ENCODE data around the gene LGALS4. TPM values are rescaled to one million over a fixed set of nuclear protein-coding genes. Genes with fewer than 3 reads are reported as not detected.
"Not testable (repeated sequence)": the region's sequence is repeated elsewhere in the genome, so short reads cannot be mapped to it uniquely, and the experiment has no call there.

Gene LGALS4
- polyA plus RNA-seq, 1 experiment = 0.07 TPM

- peak overlapping the region; percentile 77 for H3K4me3 ChIP-seq (ENCODE audit: low read depth, low read length)
- CTCF ChIA-PET = interaction anchor here (1.1 kb wide), 1 partner anchor 61 kb away, joined by 5 read pairs; no protein-coding TSS in a partner anchor
- POLR2A ChIA-PET = interaction anchor here (0.7 to 1.9 kb wide), 11 partner anchors 10 to 183 kb away, joined by 3 to 14 read pairs (median 3); partner anchors contain the start of gene ACTN4
- DNase-seq (ENCODE audit: low read depth, low spot score) = peak; percentile 82
- H3K9me3 ChIP-seq (ENCODE audit: control insufficient read depth, insufficient read depth, low read length) = no peaks in the 10 kb centered on the region
- no peaks in the 10 kb centered on the region for H3K27me3 ChIP-seq (ENCODE audit: control insufficient read depth, insufficient read depth, low read length)
- TF ChIP-seq CTCF (IDR thresholded peaks at IDR 0.05; ENCODE audit: low read depth, low read length) = no peak
- peak overlapping the region; percentile 99 for H3K27ac ChIP-seq (ENCODE audit: low read depth, low read length)
Observed at GRCh38 chr19:38831142-38831605, 18.4 kb upstream of the LGALS4 start.

DNA sequence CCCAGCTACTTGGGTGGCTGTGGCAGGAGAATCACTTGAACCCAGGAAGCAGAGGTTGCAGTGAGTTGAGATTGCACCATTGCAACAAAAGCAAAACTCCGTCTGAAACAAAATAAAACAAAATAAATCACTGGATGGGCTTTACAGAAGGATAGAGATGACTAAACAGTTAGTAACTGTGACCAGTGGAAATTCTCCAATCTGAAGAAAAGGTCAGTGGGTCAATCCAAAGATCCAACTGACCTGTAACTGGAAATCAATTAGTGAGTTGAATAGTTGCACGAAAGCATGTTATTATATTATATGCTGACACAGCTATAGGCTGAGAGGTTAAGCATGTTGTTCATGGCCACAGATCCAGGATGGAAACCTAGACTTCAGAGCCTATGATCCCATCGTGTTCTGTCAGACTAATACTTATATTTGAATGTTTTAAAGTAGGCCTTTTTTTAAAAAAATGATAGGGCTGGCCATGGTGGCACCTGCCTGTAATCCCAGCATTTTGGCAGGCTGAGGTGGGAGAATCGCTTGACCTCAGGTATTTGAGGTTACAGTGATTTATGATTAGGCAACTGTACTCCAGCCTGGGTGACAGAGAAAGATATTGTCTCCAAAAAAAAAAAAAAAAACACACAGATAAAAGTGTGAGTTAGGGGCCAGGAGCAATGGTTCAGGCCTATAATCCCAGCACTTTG lies 17.4 kb upstream of the LGALS4 start:
- POLR2A ChIA-PET = interaction anchor here (0.6 to 1.9 kb wide), 3 partner anchors 19 to 554 kb away, joined by 3 to 14 read pairs (median 4); no protein-coding TSS in a partner anchor
- Histone ChIP-seq H3K4me3 (ENCODE audit: low read depth, low read length) (no peak overlapping the region), H3K27ac (ENCODE audit: low read depth, low read length) (peak overlapping the region; percentile 70), H3K27me3 (ENCODE audit: control insufficient read depth, insufficient read depth, low read length) (no peaks in the 10 kb centered on the region), H3K9me3 (ENCODE audit: control insufficient read depth, insufficient read depth, low read length) (no peaks in the 10 kb centered on the region)
- no peak for TF ChIP-seq CTCF (IDR thresholded peaks at IDR 0.05; ENCODE audit: low read depth, low read length)
- DNase-seq (ENCODE audit: low read depth, low spot score) = no peak
- CTCF ChIA-PET = no interaction called here

DNA sequence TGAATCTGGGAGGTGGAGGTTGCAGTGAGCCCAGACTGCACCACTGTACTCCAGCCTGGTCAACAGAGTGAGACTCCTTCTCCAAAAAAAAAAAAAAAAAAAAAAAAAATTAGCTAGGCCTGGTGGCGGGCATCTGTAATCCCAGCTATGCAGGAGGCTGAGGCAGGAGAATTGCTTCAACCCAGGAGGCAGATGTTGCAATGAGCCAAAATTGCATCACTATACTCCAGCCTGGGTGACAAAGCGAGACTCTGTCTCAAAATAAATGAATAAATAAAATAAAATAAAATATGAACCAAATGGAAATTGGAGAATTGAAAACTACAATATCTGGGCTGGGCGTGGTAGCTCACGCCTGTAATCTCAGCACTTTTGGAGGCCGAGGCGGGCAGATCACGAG lies 16.5 kb upstream of the LGALS4 start:
- DNase-seq (ENCODE audit: low read depth, low spot score); H3K9me3 ChIP-seq (ENCODE audit: control insufficient read depth, insufficient read depth, low read length); H3K4me3 ChIP-seq (ENCODE audit: low read depth, low read length); CTCF ChIA-PET; H3K27me3 ChIP-seq (ENCODE audit: control insufficient read depth, insufficient read depth, low read length): not testable (repeated sequence)
- POLR2A ChIA-PET = interaction anchor here (0.6 to 1.0 kb wide), 5 partner anchors 12 to 555 kb away, joined by 3 to 4 read pairs (median 4); partner anchors contain the start of gene NFKBIB
- peak overlapping the region; percentile 70 for H3K27ac ChIP-seq (ENCODE audit: low read depth, low read length)

DNA sequence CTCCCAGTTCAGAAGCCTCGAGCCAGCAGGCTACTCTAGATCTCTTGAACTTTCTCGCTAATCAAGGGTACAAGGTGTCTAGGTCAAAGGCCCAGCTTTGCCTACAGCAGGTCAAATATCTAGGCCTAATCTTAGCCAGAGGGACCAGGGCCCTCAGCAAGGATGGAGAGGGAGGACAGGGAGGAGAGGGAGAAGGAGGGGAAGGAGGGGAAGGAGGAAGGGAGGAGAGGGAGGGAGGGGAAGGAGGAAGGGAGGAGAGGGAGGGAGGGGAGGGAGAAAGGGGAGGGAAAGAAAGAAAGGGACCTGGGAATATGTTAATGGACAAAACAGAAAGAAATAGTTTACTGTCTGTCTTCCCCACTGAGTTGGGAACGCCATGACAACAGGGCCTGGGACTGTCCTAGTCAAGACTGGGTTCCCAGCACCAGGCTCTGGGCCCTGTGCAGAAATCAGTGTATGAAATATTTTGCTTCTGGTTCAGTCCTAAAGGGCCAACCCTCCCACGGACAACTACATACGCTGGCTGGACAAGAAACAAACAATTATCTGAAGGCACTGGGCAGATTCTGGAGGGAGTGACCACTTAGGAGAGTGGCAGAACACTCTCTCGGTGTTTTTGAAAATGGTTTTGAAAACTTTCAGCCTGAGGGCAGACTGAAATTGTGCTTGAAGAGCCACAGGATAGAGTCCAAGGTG lies 14.3 kb upstream of the LGALS4 start:
- DNase-seq (ENCODE audit: low read depth, low spot score) = no peak
- ChIA-PET CTCF (no interaction called here), POLR2A (no interaction called here)
- no peak for TF ChIP-seq CTCF (IDR thresholded peaks at IDR 0.05; ENCODE audit: low read depth, low read length)
- no peak overlapping the region for H3K4me3 ChIP-seq (ENCODE audit: low read depth, low read length)
- H3K9me3 ChIP-seq (ENCODE audit: control insufficient read depth, insufficient read depth, low read length) = no peaks in the 10 kb centered on the region
- H3K27ac ChIP-seq (ENCODE audit: low read depth, low read length) = no peak overlapping the region
- no peaks in the 10 kb centered on the region for H3K27me3 ChIP-seq (ENCODE audit: control insufficient read depth, insufficient read depth, low read length)

DNA sequence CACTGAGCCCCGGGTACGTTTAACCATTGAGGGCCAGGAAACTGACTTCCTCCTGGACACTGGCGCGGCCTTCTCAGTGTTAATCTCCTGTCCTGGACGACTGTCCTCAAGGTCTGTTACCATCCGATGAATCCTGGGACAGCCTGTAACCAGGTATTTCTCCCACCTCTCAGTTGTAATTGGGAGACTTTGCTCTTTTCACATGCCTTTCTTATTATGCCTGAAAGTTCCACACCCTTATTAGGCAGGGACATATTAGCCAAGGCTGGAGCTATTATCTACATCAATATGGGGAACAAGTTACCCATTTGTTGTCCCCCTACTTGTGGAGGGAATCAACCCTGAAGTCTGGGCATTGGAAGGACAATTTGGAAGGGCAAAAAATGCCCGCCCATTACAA lies 13.2 kb upstream of the LGALS4 start:
- H3K9me3 ChIP-seq (ENCODE audit: control insufficient read depth, insufficient read depth, low read length); POLR2A ChIA-PET; H3K27ac ChIP-seq (ENCODE audit: low read depth, low read length); H3K4me3 ChIP-seq (ENCODE audit: low read depth, low read length); DNase-seq (ENCODE audit: low read depth, low spot score); H3K27me3 ChIP-seq (ENCODE audit: control insufficient read depth, insufficient read depth, low read length); CTCF ChIA-PET: not testable (repeated sequence)

- POLR2A ChIA-PET; H3K9me3 ChIP-seq (ENCODE audit: control insufficient read depth, insufficient read depth, low read length); H3K4me3 ChIP-seq (ENCODE audit: low read depth, low read length); H3K27me3 ChIP-seq (ENCODE audit: control insufficient read depth, insufficient read depth, low read length); DNase-seq (ENCODE audit: low read depth, low spot score); CTCF ChIA-PET; H3K27ac ChIP-seq (ENCODE audit: low read depth, low read length): not testable (repeated sequence)
Observed at GRCh38 chr19:38821230-38821825, 8.6 kb upstream of the LGALS4 start.
